ENCODE results near the gene PCK2. TPM values are rescaled to one million over a fixed set of nuclear protein-coding genes. Genes with fewer than 3 reads are reported as not detected.

The PCK2 gene
- total and polyA plus RNA-seq, 4 experiments from 2014 or later: 11.0 to 21.4 (median 16.9) TPM

DNA sequence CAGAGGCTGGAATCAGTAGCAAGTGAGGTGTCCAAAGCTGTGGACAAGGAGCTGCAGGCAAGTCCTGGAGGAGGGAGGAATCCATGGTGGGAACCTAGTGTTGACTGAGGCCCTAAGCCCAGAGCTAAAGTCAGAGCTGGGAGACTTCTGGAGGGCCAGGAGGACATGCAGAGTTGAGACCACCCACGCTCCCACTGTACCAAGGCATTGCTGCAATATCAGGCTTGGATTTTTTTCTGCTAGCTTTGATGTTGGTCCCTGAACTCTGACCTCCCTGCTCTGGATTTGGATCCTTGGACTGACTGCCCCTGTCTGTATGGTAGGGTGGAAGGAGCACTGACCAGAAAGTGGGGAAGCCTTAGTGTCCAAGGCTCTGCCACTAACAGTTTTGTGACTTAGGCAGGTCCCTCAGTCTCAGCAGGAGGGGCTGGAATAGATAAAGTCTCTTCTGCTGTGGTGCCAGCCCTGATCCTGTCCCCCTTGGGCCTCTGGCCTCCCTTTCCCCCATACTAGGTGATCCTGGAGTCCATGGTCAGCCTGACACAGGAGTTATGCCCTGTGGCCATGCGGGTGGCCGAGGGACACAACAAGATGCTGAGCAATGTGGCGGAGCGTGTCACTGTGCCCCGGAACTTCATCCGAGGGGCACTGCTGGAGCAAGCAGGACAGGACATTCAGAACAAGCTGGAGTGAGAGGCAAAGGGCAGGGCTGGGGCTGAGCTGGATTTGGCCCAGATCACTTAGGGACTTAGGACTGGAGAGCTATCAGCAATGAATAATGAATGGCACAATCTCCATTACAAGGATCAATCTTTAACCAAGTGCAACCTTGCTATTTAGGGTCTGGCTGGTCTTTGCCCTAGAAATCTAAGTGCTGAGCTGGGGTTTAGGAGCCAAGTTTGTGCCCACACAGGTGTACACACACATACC is 32.9 kb upstream of the PCK2 start:
- Mint-ChIP-seq H3K27ac (peak overlapping the region in 1 of 7 donors; percentile 12), H3K9me3 (peaks cover 0 to 2% (median 0%) of the 10 kb centered on the region in 8 donors), H3K4me1 (peaks cover 2 to 6% (median 3%) of the 10 kb centered on the region in 4 donors), H3K36me3 (no peaks in the 10 kb centered on the region), H3K27me3 (peaks cover 0 to 2% of the 10 kb centered on the region in 2 donors), H3K4me3 (no peak overlapping the region)
- ChIA-PET POLR2A (ENCODE audit: partially characterized antibody) (interaction anchor here (0.9 to 1.3 kb wide), 3 partner anchors 33 to 53 kb away, joined by 3 to 4 read pairs (median 3); partner anchors contain the start of genes DCAF11 and PCK2), CTCF (ENCODE audit: partially characterized antibody) (interaction anchor here (0.6 to 17.4 kb wide), 6 partner anchors 10 to 235 kb away, joined by 3 to 475 read pairs (median 49); partner anchors contain the start of genes CARMIL3 and PCK2)
- Histone ChIP-seq H3K36me3 (ENCODE audit: insufficient read depth, low read length) (no peaks in the 10 kb centered on the region), H3K9me3 (ENCODE audit: control insufficient read depth in 1 of 2, low read length in 2 of 2) (no peaks in the 10 kb centered on the region), H3K4me3 (ENCODE audit: low read length in 2 of 2) (no peak overlapping the region), H3K27me3 (ENCODE audit: insufficient read depth, low read length) (no peaks in the 10 kb centered on the region), H3K27ac (ENCODE audit: low read depth, low read length) (no peak overlapping the region), H3K4me1 (ENCODE audit: insufficient read depth, low read length) (no peaks in the 10 kb centered on the region)
- no peak for DNase-seq
- intact Hi-C loops (cut with micrococcal nuclease): no loop called here

- H3K27ac ChIP-seq (ENCODE audit: low read depth, low read length): no peak overlapping the region
- no peaks in the 10 kb centered on the region for H3K9me3 ChIP-seq (ENCODE audit: control insufficient read depth in 1 of 2, low read length in 2 of 2)
- CTCF ChIA-PET (ENCODE audit: partially characterized antibody): interaction anchor here (1.3 to 17.4 kb wide), 4 partner anchors 21 to 234 kb away, joined by 3 to 475 read pairs (median 244); partner anchors contain the start of gene PCK2
- no peak for DNase-seq
- Mint-ChIP-seq H3K27me3 (peaks cover 0 to 2% of the 10 kb centered on the region in 2 donors), H3K36me3 (no peaks in the 10 kb centered on the region), H3K9me3 (peaks cover 0 to 2% (median 0%) of the 10 kb centered on the region in 8 donors), H3K27ac (no peak overlapping the region), H3K4me1 (peaks cover 2 to 6% (median 3%) of the 10 kb centered on the region in 4 donors), H3K4me3 (no peak overlapping the region)
- intact Hi-C loops (cut with micrococcal nuclease): no loop called here
- H3K27me3 ChIP-seq (ENCODE audit: insufficient read depth, low read length): no peaks in the 10 kb centered on the region
- POLR2A ChIA-PET (ENCODE audit: partially characterized antibody): interaction anchor here (0.9 to 1.3 kb wide), 4 partner anchors 19 to 52 kb away, joined by 3 to 4 read pairs (median 3); partner anchors contain the start of genes DCAF11 and PCK2
- H3K4me1 ChIP-seq (ENCODE audit: insufficient read depth, low read length): no peaks in the 10 kb centered on the region
- H3K36me3 ChIP-seq (ENCODE audit: insufficient read depth, low read length): no peaks in the 10 kb centered on the region
- no peak overlapping the region for H3K4me3 ChIP-seq (ENCODE audit: low read length in 2 of 2)
Observed at GRCh38 chr14:24062216-24062980, 31.7 kb upstream of the PCK2 start.

GRCh38 chr14:24063263-24063836 is 30.8 kb upstream of the PCK2 start:
- H3K27ac Mint-ChIP-seq: no peak overlapping the region
- intact Hi-C loops (cut with micrococcal nuclease): no loop called here
- peaks cover 0 to 2% (median 0%) of the 10 kb centered on the region in 8 donors for H3K9me3 Mint-ChIP-seq
- Histone ChIP-seq H3K36me3 (ENCODE audit: insufficient read depth, low read length) (no peaks in the 10 kb centered on the region), H3K27me3 (ENCODE audit: insufficient read depth, low read length) (no peaks in the 10 kb centered on the region), H3K27ac (ENCODE audit: low read depth, low read length) (no peak overlapping the region), H3K4me3 (ENCODE audit: low read length in 2 of 2) (no peak overlapping the region), H3K9me3 (ENCODE audit: control insufficient read depth in 1 of 2, low read length in 2 of 2) (no peaks in the 10 kb centered on the region), H3K4me1 (ENCODE audit: insufficient read depth, low read length) (no peaks in the 10 kb centered on the region)
- H3K4me1 Mint-ChIP-seq: peaks cover 0 to 1% (median under 1%) of the 10 kb centered on the region in 4 donors
- no peaks in the 10 kb centered on the region for H3K36me3 Mint-ChIP-seq
- ChIA-PET POLR2A (ENCODE audit: partially characterized antibody) (interaction anchor here (1.0 kb wide), 1 partner anchor 27 kb away, joined by 3 read pairs; no protein-coding TSS in a partner anchor), CTCF (ENCODE audit: partially characterized antibody) (interaction anchor here (12.2 to 17.4 kb wide), 2 partner anchors 30 to 43 kb away, joined by 392 to 475 read pairs; partner anchors contain the start of gene PCK2)
- no peak for DNase-seq
- H3K4me3 Mint-ChIP-seq: no peak overlapping the region
- H3K27me3 Mint-ChIP-seq: no peaks in the 10 kb centered on the region

DNA sequence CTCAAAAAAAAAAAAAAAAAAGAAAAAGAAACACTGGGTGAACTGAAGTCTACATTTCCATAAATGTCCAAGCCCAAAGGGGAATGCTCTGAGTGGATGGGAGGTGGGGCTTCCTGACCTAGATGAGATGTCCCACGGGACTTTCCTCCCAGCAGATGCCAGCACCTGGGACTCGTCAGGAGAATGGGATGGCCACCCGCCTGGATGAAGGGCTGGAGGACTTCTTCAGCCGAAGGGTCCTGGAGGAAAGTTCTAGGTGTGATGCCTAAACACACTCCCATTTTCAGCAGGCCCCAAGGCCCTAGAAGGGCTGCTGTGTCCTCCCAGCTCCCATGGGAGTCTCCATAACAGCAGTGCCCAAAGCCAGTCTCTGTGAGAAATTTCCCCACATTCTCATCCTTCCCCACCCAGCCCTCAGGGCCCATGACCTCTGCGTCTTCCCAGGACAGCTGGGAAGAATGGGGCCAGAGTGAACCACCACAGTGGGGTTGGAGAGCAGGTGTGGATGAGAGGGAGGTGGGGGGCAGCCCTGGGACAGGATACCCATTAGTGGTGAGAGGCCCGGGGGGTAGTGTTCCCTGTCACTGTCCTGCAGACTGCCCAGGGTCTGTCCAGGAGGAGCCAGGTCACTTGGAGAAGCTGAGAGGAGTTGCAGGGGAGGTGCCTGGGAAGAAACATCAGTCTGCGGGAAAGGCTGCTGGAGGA is 29.9 kb upstream of the PCK2 start:
- H3K4me3 Mint-ChIP-seq: no peak overlapping the region
- intact Hi-C loops (cut with micrococcal nuclease): no loop called here
- Histone ChIP-seq H3K4me3 (ENCODE audit: low read length in 2 of 2) (no peak overlapping the region), H3K27me3 (ENCODE audit: insufficient read depth, low read length) (no peaks in the 10 kb centered on the region), H3K9me3 (ENCODE audit: control insufficient read depth in 1 of 2, low read length in 2 of 2) (no peaks in the 10 kb centered on the region), H3K36me3 (ENCODE audit: insufficient read depth, low read length) (no peaks in the 10 kb centered on the region), H3K4me1 (ENCODE audit: insufficient read depth, low read length) (no peaks in the 10 kb centered on the region), H3K27ac (ENCODE audit: low read depth, low read length) (no peak overlapping the region)
- POLR2A ChIA-PET (ENCODE audit: partially characterized antibody): no interaction called here
- H3K9me3 Mint-ChIP-seq: peaks cover 0 to 2% (median 0%) of the 10 kb centered on the region in 8 donors
- no peaks in the 10 kb centered on the region for H3K36me3 Mint-ChIP-seq
- H3K27ac Mint-ChIP-seq: no peak overlapping the region
- no peak for DNase-seq
- CTCF ChIA-PET (ENCODE audit: partially characterized antibody): interaction anchor here (1.2 to 17.4 kb wide), 3 partner anchors 8 to 42 kb away, joined by 3 to 475 read pairs (median 392); partner anchors contain the start of gene PCK2
- no peaks in the 10 kb centered on the region for H3K4me1 Mint-ChIP-seq
- H3K27me3 Mint-ChIP-seq: peaks cover 0 to 1% of the 10 kb centered on the region in 2 donors

GRCh38 chr14:24064856-24065255 is 29.3 kb upstream of the PCK2 start:
- DNase-seq: no peak
- peaks cover 2 to 3% of the 10 kb centered on the region in 2 donors for H3K27me3 Mint-ChIP-seq
- CTCF ChIA-PET (ENCODE audit: partially characterized antibody): interaction anchor here (1.2 to 17.4 kb wide), 3 partner anchors 9 to 41 kb away, joined by 3 to 475 read pairs (median 392); partner anchors contain the start of gene PCK2
- Histone ChIP-seq H3K9me3 (ENCODE audit: control insufficient read depth in 1 of 2, low read length in 2 of 2) (no peaks in the 10 kb centered on the region), H3K27me3 (ENCODE audit: insufficient read depth, low read length) (no peaks in the 10 kb centered on the region), H3K27ac (ENCODE audit: low read depth, low read length) (no peak overlapping the region), H3K4me3 (ENCODE audit: low read length in 2 of 2) (no peak overlapping the region), H3K36me3 (ENCODE audit: insufficient read depth, low read length) (no peaks in the 10 kb centered on the region), H3K4me1 (ENCODE audit: insufficient read depth, low read length) (no peaks in the 10 kb centered on the region)
- no peak overlapping the region for H3K27ac Mint-ChIP-seq
- intact Hi-C loops (cut with micrococcal nuclease): no loop called here
- peaks cover 0 to 2% (median 0%) of the 10 kb centered on the region in 8 donors for H3K9me3 Mint-ChIP-seq
- no peak overlapping the region for H3K4me3 Mint-ChIP-seq
- no peaks in the 10 kb centered on the region for H3K4me1 Mint-ChIP-seq
- no peaks in the 10 kb centered on the region for H3K36me3 Mint-ChIP-seq
- POLR2A ChIA-PET (ENCODE audit: partially characterized antibody): interaction anchor here (1.3 kb wide), 1 partner anchor 16 kb away, joined by 6 read pairs; no protein-coding TSS in a partner anchor

GRCh38 chr14:24065408-24065807 is 28.7 kb upstream of the PCK2 start:
- H3K4me1 Mint-ChIP-seq: no peaks in the 10 kb centered on the region
- no peak overlapping the region for H3K4me3 Mint-ChIP-seq
- Histone ChIP-seq H3K4me3 (ENCODE audit: low read length in 2 of 2) (no peak overlapping the region), H3K27ac (ENCODE audit: low read depth, low read length) (no peak overlapping the region), H3K36me3 (ENCODE audit: insufficient read depth, low read length) (no peaks in the 10 kb centered on the region), H3K27me3 (ENCODE audit: insufficient read depth, low read length) (no peaks in the 10 kb centered on the region), H3K9me3 (ENCODE audit: control insufficient read depth in 1 of 2, low read length in 2 of 2) (no peaks in the 10 kb centered on the region), H3K4me1 (ENCODE audit: insufficient read depth, low read length) (no peaks in the 10 kb centered on the region)
- peaks cover 3 to 7% of the 10 kb centered on the region in 2 donors for H3K27me3 Mint-ChIP-seq
- DNase-seq: no peak
- no peak overlapping the region for H3K27ac Mint-ChIP-seq
- H3K36me3 Mint-ChIP-seq: no peaks in the 10 kb centered on the region
- intact Hi-C loops (cut with micrococcal nuclease): no loop called here
- ChIA-PET CTCF (ENCODE audit: partially characterized antibody) (interaction anchor here (1.2 to 17.4 kb wide), 4 partner anchors 9 to 43 kb away, joined by 3 to 475 read pairs (median 199); partner anchors contain the start of gene PCK2), POLR2A (ENCODE audit: partially characterized antibody) (interaction anchor here (1.3 kb wide), 1 partner anchor 16 kb away, joined by 6 read pairs; no protein-coding TSS in a partner anchor)
- peaks cover 0 to 2% (median 0%) of the 10 kb centered on the region in 8 donors for H3K9me3 Mint-ChIP-seq

Data from CD4-positive, alpha-beta memory T cell (primary cell).